ACHN (cell line): ENCODE data around the gene ECSIT.
A peak's percentile ranks its signal among the peaks of the same experiment; 100 is the strongest.

Experiments used
- DNase-seq: peaks from one replicate; pipeline ENCODE4 v3.0.0-alpha.2; 2015
- in situ Hi-C: cut with HindIII; loops from 2 replicates; pipeline ENCODE4 v1.10.0; 2017; ENCODE audit warnings: low sequenced_read_pairs, low pct_ligation_motif_present, low pct_unique_long_range_greater_than_20kb

Gene ECSIT

GRCh38 chr19:11507370-11508078, 21.4 kb downstream of the ECSIT start:
- DNase-seq, result no peak
- in situ Hi-C loops, result no loop called here

GRCh38 chr19:11506967-11507366, 22.0 kb downstream of the ECSIT start:
- in situ Hi-C loops, result no loop called here
- no peak for DNase-seq

- in situ Hi-C loops, result no loop called here
- no peak for DNase-seq
Measured at GRCh38 chr19:11506101-11506555, 22.8 kb downstream of the ECSIT start.

GRCh38 chr19:11505504-11506100, 23.3 kb downstream of the ECSIT start, which contains the start of gene ZNF653:
Gene ZNF653, minus strand, starts transcription at chr19:11505839. Its CDS starts 53 bp downstream, at chr19:11505786.
- DNase-seq, result peak; percentile 92
- in situ Hi-C loops, result no loop called here

GRCh38 chr19:11505032-11505503, 23.9 kb downstream of the ECSIT start:
- in situ Hi-C loops, result no loop called here
- DNase-seq, result peak; percentile 92

- in situ Hi-C loops, result no loop called here
- DNase-seq, result no peak
Measured at GRCh38 chr19:11504502-11505031, 24.4 kb downstream of the ECSIT start.

GRCh38 chr19:11499890-11500420, 29.0 kb downstream of the ECSIT start:
- no peak for DNase-seq
- in situ Hi-C loops, result no loop called here

GRCh38 chr19:11499220-11499726, 29.7 kb downstream of the ECSIT start:
- in situ Hi-C loops, result no loop called here
- DNase-seq, result no peak

- in situ Hi-C loops, result no loop called here
- DNase-seq, result peak; percentile 83
Measured at GRCh38 chr19:11496391-11497163, 32.4 kb downstream of the ECSIT start.

- DNase-seq, result no peak
- in situ Hi-C loops, result no loop called here
Measured at GRCh38 chr19:11495885-11496284, 33.0 kb downstream of the ECSIT start.

GRCh38 chr19:11495481-11495880, 33.5 kb downstream of the ECSIT start:
- in situ Hi-C loops, result no loop called here
- no peak for DNase-seq

GRCh38 chr19:11494634-11495285, 34.2 kb downstream of the ECSIT start:
- DNase-seq, result no peak
- in situ Hi-C loops, result no loop called here

GRCh38 chr19:11489378-11489777, 39.6 kb downstream of the ECSIT start:
- no peak for DNase-seq
- in situ Hi-C loops, result no loop called here

- no peak for DNase-seq
- in situ Hi-C loops, result no loop called here
Measured at GRCh38 chr19:11486661-11487503, 42.1 kb downstream of the ECSIT start.

GRCh38 chr19:11485245-11485837, 43.6 kb downstream of the ECSIT start:
- no peak for DNase-seq
- in situ Hi-C loops, result no loop called here

GRCh38 chr19:11483366-11484111, 45.4 kb downstream of the ECSIT start:
- no peak for DNase-seq
- in situ Hi-C loops, result no loop called here
